Activated CD4-positive, CD25-positive, alpha-beta regulatory T cell treated with anti-CD3 and anti-CD28 coated beads, Interleukin-2, amount 50 U/mL, for 24 hours (primary cell): ENCODE measurements around the gene CRTAP.
A peak's percentile ranks its signal among the peaks of the same experiment; 100 is the strongest.
"Not testable (repeated sequence)": the region's sequence is repeated elsewhere in the genome, so short reads cannot be mapped to it uniquely, and the experiment has no call there.

Experiments used
- ATAC-seq, 2 donors: fragments of 150-1000 bp; cut with Tn5 transposase; one replicate each; pipeline ENCODE4 v1.10.0; 2021; ENCODE audit warnings: mild to moderate bottlenecking in 1 of 2, moderate library complexity in 1 of 2

CRTAP gene

GRCh38 chr3:33144433-33144832, 30.6 kb downstream of the CRTAP start:
- ATAC-seq: no peak

- no peak for ATAC-seq
Observed at GRCh38 chr3:33145221-33145900, 31.5 kb downstream of the CRTAP start.

GRCh38 chr3:33145901-33146580, 32.2 kb downstream of the CRTAP start:
- no peak for ATAC-seq

GRCh38 chr3:33146791-33147445, 33.1 kb downstream of the CRTAP start:
- ATAC-seq: no peak

- ATAC-seq: no peak
Observed at GRCh38 chr3:33149342-33149741, 35.5 kb downstream of the CRTAP start.

GRCh38 chr3:33152363-33153360, 38.8 kb downstream of the CRTAP start:
- no peak for ATAC-seq

GRCh38 chr3:33153782-33154181, 40.0 kb downstream of the CRTAP start:
- no peak for ATAC-seq

- no peak for ATAC-seq
Observed at GRCh38 chr3:33155301-33155700, 41.5 kb downstream of the CRTAP start.

GRCh38 chr3:33159234-33159633, 45.4 kb downstream of the CRTAP start:
- ATAC-seq: no peak

GRCh38 chr3:33159981-33160380, 46.2 kb downstream of the CRTAP start:
- ATAC-seq: no peak

GRCh38 chr3:33162621-33163020, 48.8 kb downstream of the CRTAP start:
- not testable (repeated sequence) for ATAC-seq

- ATAC-seq: no peak
Observed at GRCh38 chr3:33165372-33165771, 51.6 kb downstream of the CRTAP start.

- no peak for ATAC-seq
Observed at GRCh38 chr3:33166095-33166494, 52.3 kb downstream of the CRTAP start.

GRCh38 chr3:33167284-33167683, 53.5 kb downstream of the CRTAP start:
- no peak for ATAC-seq

- ATAC-seq: no peak
Observed at GRCh38 chr3:33167716-33168336, 54.0 kb downstream of the CRTAP start.

- ATAC-seq: no peak
Observed at GRCh38 chr3:33170531-33170930, 56.7 kb downstream of the CRTAP start.

GRCh38 chr3:33171580-33171979, 57.8 kb downstream of the CRTAP start:
- peak in 1 of 2 donors; percentile 17 for ATAC-seq

GRCh38 chr3:33173103-33173502, 59.3 kb downstream of the CRTAP start:
- no peak for ATAC-seq

GRCh38 chr3:33173672-33174071, 59.9 kb downstream of the CRTAP start:
- ATAC-seq: no peak

GRCh38 chr3:33174095-33174494, 60.3 kb downstream of the CRTAP start:
- ATAC-seq: no peak

- ATAC-seq: no peak
Observed at GRCh38 chr3:33174711-33175414, 61.0 kb downstream of the CRTAP start.

GRCh38 chr3:33179132-33179531, 65.3 kb downstream of the CRTAP start:
- no peak for ATAC-seq
